Erythroblast (primary cell): ENCODE results near the gene ERP27.

ENCODE experiments used
- GATA1 ChIP-seq: IDR thresholded peaks from 2 replicates; pipeline ENCODE4 v1.6.1; 2011; ENCODE audit warnings: low read depth, mild to moderate bottlenecking, control low read depth, low read length, moderate library complexity
- POLR2A ChIP-seq: IDR thresholded peaks from 2 replicates; pipeline ENCODE4 v1.6.1; 2011; ENCODE audit warnings: mild to moderate bottlenecking, low read length

GRCh38 chr12:14961466-14962152, 23.3 kb upstream of the ERP27 start, which contains the start of gene ARHGDIB:
- peak; percentile 86 for TF ChIP-seq POLR2A
- no peak for TF ChIP-seq GATA1
